ENCODE data around the gene SLC34A1.

Gene SLC34A1

GRCh38 chr5:177369645-177370440 lies 14.4 kb upstream of the SLC34A1 start:
- Histone ChIP-seq H3K36me3 (replicated peaks) (no peaks in the 10 kb centered on the region), H3K4me3 (ENCODE audit: low read depth, low read length) (no peak overlapping the region), H3K27me3 (replicated peaks) (no peaks in the 10 kb centered on the region), H3K27ac (no peak overlapping the region)
- in situ Hi-C loops (cut with HindIII; ENCODE audit: low pct_ligation_motif_present, low sequenced_read_pairs) = no loop called here
- DNase-seq = no peak
- TF ChIP-seq, protein P1, sequence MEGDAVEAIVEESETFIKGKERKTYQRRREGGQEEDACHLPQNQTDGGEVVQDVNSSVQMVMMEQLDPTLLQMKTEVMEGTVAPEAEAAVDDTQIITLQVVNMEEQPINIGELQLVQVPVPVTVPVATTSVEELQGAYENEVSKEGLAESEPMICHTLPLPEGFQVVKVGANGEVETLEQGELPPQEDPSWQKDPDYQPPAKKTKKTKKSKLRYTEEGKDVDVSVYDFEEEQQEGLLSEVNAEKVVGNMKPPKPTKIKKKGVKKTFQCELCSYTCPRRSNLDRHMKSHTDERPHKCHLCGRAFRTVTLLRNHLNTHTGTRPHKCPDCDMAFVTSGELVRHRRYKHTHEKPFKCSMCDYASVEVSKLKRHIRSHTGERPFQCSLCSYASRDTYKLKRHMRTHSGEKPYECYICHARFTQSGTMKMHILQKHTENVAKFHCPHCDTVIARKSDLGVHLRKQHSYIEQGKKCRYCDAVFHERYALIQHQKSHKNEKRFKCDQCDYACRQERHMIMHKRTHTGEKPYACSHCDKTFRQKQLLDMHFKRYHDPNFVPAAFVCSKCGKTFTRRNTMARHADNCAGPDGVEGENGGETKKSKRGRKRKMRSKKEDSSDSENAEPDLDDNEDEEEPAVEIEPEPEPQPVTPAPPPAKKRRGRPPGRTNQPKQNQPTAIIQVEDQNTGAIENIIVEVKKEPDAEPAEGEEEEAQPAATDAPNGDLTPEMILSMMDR (IDR thresholded peaks at IDR 0.05; ENCODE audit: low read depth, low read length, missing control alignments) = no peak

GRCh38 chr5:177370488-177371119 lies 13.6 kb upstream of the SLC34A1 start:
- TF ChIP-seq, protein P1 (IDR thresholded peaks at IDR 0.05; ENCODE audit: low read depth, low read length, missing control alignments) = peak; percentile 77
- Histone ChIP-seq H3K27me3 (replicated peaks) (no peaks in the 10 kb centered on the region), H3K27ac (no peak overlapping the region), H3K4me3 (ENCODE audit: low read depth, low read length) (peak overlapping the region; percentile 49), H3K36me3 (replicated peaks) (no peaks in the 10 kb centered on the region)
- DNase-seq = peak; percentile 87
- in situ Hi-C loops (cut with HindIII; ENCODE audit: low pct_ligation_motif_present, low sequenced_read_pairs) = no loop called here

GRCh38 chr5:177371120-177372033 lies 12.9 kb upstream of the SLC34A1 start:
- DNase-seq = no peak
- peak overlapping the region; percentile 49 for H3K4me3 ChIP-seq (ENCODE audit: low read depth, low read length)
- no peak overlapping the region for H3K27ac ChIP-seq
- in situ Hi-C loops (cut with HindIII; ENCODE audit: low pct_ligation_motif_present, low sequenced_read_pairs) = no loop called here
- TF ChIP-seq, protein P1 (IDR thresholded peaks at IDR 0.05; ENCODE audit: low read depth, low read length, missing control alignments) = no peak
- no peaks in the 10 kb centered on the region for H3K36me3 ChIP-seq (replicated peaks)
- no peaks in the 10 kb centered on the region for H3K27me3 ChIP-seq (replicated peaks)

GRCh38 chr5:177372034-177372896 lies 12.0 kb upstream of the SLC34A1 start:
- in situ Hi-C loops (cut with HindIII; ENCODE audit: low pct_ligation_motif_present, low sequenced_read_pairs) = no loop called here
- Histone ChIP-seq H3K4me3 (ENCODE audit: low read depth, low read length) (no peak overlapping the region), H3K27ac (no peak overlapping the region)

More at GRCh38 chr5:177372034-177372896, 12.0 kb upstream of the SLC34A1 start:
- TF ChIP-seq, protein P1 (IDR thresholded peaks at IDR 0.05; ENCODE audit: low read depth, low read length, missing control alignments) = no peak
- no peaks in the 10 kb centered on the region for H3K36me3 ChIP-seq (replicated peaks)
- DNase-seq = no peak
- no peaks in the 10 kb centered on the region for H3K27me3 ChIP-seq (replicated peaks)

Data from brain microvascular endothelial cell (primary cell).